Immature natural killer cell (primary cell): Measurements from ENCODE around the gene ACSM6. TPM values are rescaled to one million over a fixed set of nuclear protein-coding genes. Genes with fewer than 3 reads are reported as not detected.

Source experiments
- DNase-seq, 3 donors: peaks; one replicate each; pipeline ENCODE4 v3.0.0; 2022; ENCODE audit warnings: mixed read lengths in 1 of 3
- H3K27ac Mint-ChIP-seq, 6 donors: one replicate each; pipeline ENCODE4 v1.8.0; 2020; ENCODE audit warnings: mixed read lengths in 6 of 6, mild to moderate bottlenecking in 5 of 6, inconsistent platforms in 4 of 6, moderate library complexity in 3 of 6
- H3K27me3 Mint-ChIP-seq, 3 donors: one replicate each; pipeline ENCODE4 v1.8.0; 2020 to 2021; ENCODE audit warnings: low read depth in 3 of 3, mild to moderate bottlenecking in 3 of 3, mixed read lengths in 3 of 3, moderate library complexity in 3 of 3, inconsistent platforms in 1 of 3
- H3K36me3 Mint-ChIP-seq, 3 donors: one replicate each; pipeline ENCODE4 v1.8.0; 2020; ENCODE audit warnings: mixed read lengths in 3 of 3, inconsistent platforms in 2 of 3, mild to moderate bottlenecking in 2 of 3
- H3K4me1 Mint-ChIP-seq, 2 donors: one replicate each; pipeline ENCODE4 v1.8.0; 2020; ENCODE audit warnings: inconsistent platforms in 2 of 2, mild to moderate bottlenecking in 2 of 2, mixed read lengths in 2 of 2, moderate library complexity in 1 of 2
- H3K4me3 Mint-ChIP-seq, 5 donors: one replicate each; pipeline ENCODE4 v1.8.0; 2020; ENCODE audit warnings: mild to moderate bottlenecking in 5 of 5, mixed read lengths in 5 of 5, inconsistent platforms in 3 of 5, moderate library complexity in 3 of 5
- H3K9me3 Mint-ChIP-seq, 6 donors: one replicate each; pipeline ENCODE4 v1.8.0; 2020; ENCODE audit warnings: mild to moderate bottlenecking in 6 of 6, mixed read lengths in 6 of 6, inconsistent platforms in 4 of 6, moderate library complexity in 3 of 6
- polyA plus RNA-seq, 3 donors: library from polyadenylated mRNA; unstranded; fragments of 300-500 nt; fragmentation: Illumina TruSeq; gene quantifications; one replicate each; pipeline ENCODE4 v1.2.3, GENCODE V29; 2021

ACSM6 gene, protein sequence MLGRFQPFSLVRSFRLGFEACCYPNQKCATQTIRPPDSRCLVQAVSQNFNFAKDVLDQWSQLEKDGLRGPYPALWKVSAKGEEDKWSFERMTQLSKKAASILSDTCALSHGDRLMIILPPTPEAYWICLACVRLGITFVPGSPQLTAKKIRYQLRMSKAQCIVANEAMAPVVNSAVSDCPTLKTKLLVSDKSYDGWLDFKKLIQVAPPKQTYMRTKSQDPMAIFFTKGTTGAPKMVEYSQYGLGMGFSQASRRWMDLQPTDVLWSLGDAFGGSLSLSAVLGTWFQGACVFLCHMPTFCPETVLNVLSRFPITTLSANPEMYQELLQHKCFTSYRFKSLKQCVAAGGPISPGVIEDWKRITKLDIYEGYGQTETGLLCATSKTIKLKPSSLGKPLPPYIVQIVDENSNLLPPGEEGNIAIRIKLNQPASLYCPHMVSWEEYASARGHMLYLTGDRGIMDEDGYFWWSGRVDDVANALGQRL
- under 1 TPM in 1 of 3 donors, not detected in 2; 0.10 TPM for polyA plus RNA-seq

DNA sequence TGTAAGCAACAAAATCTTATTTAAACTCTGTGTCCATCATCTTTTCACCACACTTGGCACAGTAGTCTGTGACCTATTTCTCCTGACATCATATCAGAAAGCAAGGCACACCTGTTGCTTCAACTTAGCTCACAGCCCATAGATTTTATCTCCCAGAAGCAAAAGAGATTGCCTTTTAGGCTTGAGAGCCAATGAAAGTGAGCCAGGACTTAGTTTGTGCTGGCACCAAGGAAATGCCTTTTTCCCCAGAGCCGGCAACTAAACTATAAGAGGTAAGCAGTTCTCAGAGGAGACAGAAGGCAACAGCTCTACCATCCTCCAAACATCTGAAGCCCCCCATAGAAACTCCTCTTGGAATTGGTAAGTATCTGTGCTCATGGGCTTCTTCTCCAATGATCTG, at the start of gene ACSM6:
ACSM6 (plus strand) TSS at position 295 of the 400 bp plus-strand sequence. CDS start 248 bp downstream, outside the sequence.
- Mint-ChIP-seq H3K36me3 (peaks cover 0 to 3% (median 0%) of the 10 kb centered on the region in 3 donors), H3K27ac (no peak within 1 kb of the TSS), H3K9me3 (peaks cover 0 to 2% (median 0%) of the 10 kb centered on the region in 6 donors), H3K27me3 (peaks cover 2 to 3% (median 2%) of the 10 kb centered on the region in 3 donors), H3K4me3 (no peak within 1 kb of the TSS), H3K4me1 (no peaks in the 10 kb centered on the region)
- DNase-seq = no peak

DNA sequence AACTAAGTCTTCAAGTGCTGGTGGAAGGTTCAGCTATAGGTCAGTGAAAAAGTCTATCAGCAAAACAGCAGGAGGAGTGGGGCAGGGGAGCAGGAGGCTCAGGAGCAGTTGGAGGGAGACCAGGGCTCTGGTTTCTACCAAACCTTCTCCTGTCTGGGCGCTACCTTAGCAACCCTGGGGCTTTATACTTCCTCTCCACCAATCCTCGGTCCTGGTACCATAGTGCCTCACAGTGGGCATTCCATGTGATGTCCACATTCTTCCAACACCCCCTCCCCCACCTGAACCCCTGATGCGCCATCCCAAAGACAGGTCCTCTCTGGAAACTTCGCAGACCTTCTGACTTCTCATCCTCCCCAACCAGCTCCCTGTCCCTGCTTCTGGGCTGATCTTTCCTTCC, 25.3 kb upstream of the ACSM6 start:
- Mint-ChIP-seq H3K4me3 (no peak overlapping the region), H3K27ac (no peak overlapping the region), H3K36me3 (peaks cover 0 to 4% (median 0%) of the 10 kb centered on the region in 3 donors), H3K27me3 (peaks cover 0 to 5% (median 4%) of the 10 kb centered on the region in 3 donors), H3K4me1 (no peaks in the 10 kb centered on the region), H3K9me3 (peaks cover 0 to 9% (median 5%) of the 10 kb centered on the region in 6 donors)
- DNase-seq = no peak

DNA sequence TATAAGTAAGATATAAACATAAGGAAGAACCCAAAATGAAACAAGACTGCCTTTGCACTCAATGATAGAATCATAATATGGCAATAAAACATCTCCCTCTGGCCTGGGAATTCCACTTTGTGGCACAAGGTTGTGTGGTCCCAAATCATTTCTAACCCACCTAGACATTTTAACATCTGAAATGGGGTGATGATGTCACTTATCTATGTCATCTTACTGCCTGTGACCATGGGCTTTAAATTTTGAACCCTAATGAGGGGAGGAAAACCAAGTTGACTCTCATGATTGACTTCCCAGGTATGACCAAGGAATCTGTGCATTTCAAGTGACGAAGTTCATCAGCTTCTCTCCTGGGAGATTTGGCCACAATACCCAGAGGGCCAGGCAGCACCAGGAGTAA, 24.5 kb upstream of the ACSM6 start:
- no peaks in the 10 kb centered on the region for H3K4me1 Mint-ChIP-seq
- no peak for DNase-seq
- H3K27ac Mint-ChIP-seq = no peak overlapping the region
- H3K9me3 Mint-ChIP-seq = peaks cover 0 to 7% (median under 1%) of the 10 kb centered on the region in 6 donors
- H3K27me3 Mint-ChIP-seq = peaks cover 0 to 5% (median 0%) of the 10 kb centered on the region in 3 donors
- H3K4me3 Mint-ChIP-seq = no peak overlapping the region
- H3K36me3 Mint-ChIP-seq = peaks cover 0 to 4% (median 0%) of the 10 kb centered on the region in 3 donors

DNA sequence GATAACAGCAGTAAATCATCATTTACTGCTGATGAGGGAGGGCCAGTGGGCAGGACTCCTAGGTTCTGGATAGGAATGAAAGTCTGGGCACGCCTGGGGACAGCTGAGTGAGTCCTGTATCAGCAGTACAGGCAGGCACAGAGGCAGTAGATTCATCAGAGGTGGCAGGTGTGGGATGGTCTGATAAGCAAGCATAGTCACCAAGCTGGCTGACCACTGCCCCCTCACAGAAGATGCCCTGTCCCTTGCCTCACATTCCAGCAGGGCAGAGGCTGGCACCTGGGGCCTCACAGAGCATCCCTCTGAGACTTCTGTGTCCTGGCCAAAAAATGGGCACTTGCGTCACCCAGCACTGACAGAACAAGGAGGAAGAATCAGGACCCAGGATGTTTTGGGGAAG, 23.2 kb upstream of the ACSM6 start:
- Mint-ChIP-seq H3K27me3 (peaks cover 0 to 5% (median 0%) of the 10 kb centered on the region in 3 donors), H3K4me1 (no peaks in the 10 kb centered on the region), H3K27ac (no peak overlapping the region), H3K36me3 (peaks cover 0 to 4% (median 0%) of the 10 kb centered on the region in 3 donors), H3K4me3 (no peak overlapping the region), H3K9me3 (peaks cover 0 to 7% (median 0%) of the 10 kb centered on the region in 6 donors)
- no peak for DNase-seq

DNA sequence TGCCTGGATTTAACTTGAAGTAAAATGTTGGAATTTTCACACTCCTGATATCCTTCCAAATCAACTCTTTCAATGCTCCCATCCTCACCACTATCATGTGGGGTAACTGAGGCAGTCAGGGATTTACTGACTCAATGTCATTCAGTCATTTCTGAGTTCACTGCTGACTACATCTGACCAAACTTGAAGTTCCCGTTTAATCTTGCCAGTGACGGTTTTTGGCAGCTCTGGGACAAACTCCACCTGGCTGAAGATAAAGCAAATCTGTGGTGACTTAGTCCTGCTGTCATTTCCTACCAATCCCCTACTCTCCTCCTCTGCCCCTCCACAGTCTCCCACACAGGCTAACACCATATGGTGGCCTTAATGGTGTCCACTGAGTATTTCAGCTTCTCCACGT, 22.7 kb upstream of the ACSM6 start:
- H3K36me3 Mint-ChIP-seq = peaks cover 0 to 4% (median 0%) of the 10 kb centered on the region in 3 donors
- no peak overlapping the region for H3K27ac Mint-ChIP-seq
- peaks cover 0 to 5% (median 1%) of the 10 kb centered on the region in 3 donors for H3K27me3 Mint-ChIP-seq
- H3K4me3 Mint-ChIP-seq = no peak overlapping the region
- no peak for DNase-seq
- no peaks in the 10 kb centered on the region for H3K4me1 Mint-ChIP-seq
- H3K9me3 Mint-ChIP-seq = peaks cover 0 to 7% (median 0%) of the 10 kb centered on the region in 6 donors

DNA sequence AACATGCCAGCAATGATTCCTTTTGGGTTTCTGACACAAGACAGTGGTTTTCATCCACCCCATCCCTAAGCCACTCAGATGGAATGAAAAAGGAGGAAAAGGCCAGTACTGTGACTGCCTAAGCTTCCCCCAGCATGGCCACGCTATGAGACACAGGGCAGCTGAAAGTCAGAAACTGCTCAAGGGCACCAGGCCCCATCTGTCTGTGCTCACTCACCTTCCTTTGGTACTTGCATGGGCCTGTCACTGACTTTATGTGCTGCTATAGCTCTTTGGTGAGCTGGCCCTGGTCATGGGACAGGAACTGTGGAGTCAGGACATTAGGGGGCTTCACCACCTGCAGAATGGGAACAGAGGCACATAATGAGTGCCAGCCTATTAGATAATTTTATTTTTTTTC, 21.2 kb upstream of the ACSM6 start:
- no peaks in the 10 kb centered on the region for H3K4me1 Mint-ChIP-seq
- H3K27me3 Mint-ChIP-seq = peaks cover 0 to 2% (median 0%) of the 10 kb centered on the region in 3 donors
- no peaks in the 10 kb centered on the region for H3K9me3 Mint-ChIP-seq
- H3K27ac Mint-ChIP-seq = no peak overlapping the region
- H3K4me3 Mint-ChIP-seq = no peak overlapping the region
- DNase-seq = no peak
- H3K36me3 Mint-ChIP-seq = peaks cover 0 to 3% (median 0%) of the 10 kb centered on the region in 3 donors

DNA sequence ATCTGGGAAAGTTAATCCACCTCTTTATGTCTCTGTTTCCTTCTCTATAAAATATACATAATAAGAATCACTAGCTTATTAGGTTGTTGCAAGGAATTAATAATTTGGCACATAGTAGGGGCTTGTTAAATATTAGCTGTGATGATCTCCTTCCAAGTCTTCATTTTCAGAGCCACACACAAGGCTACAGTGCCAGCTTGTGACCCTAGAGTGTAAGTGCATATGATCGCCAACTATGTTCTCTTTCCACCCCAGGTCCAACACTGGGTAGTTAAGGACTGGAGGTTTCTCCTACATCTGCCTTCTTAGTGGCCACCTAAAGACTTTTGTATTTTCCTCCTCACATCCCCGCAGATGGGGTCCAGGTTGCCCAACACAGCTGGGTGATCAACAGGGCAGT, 17.9 kb upstream of the ACSM6 start:
- Mint-ChIP-seq H3K27ac (no peak overlapping the region), H3K4me1 (no peaks in the 10 kb centered on the region), H3K9me3 (no peaks in the 10 kb centered on the region), H3K27me3 (peaks cover 0 to 5% (median 2%) of the 10 kb centered on the region in 3 donors), H3K36me3 (peaks cover 0 to 3% (median 0%) of the 10 kb centered on the region in 3 donors), H3K4me3 (no peak overlapping the region)
- no peak for DNase-seq

DNA sequence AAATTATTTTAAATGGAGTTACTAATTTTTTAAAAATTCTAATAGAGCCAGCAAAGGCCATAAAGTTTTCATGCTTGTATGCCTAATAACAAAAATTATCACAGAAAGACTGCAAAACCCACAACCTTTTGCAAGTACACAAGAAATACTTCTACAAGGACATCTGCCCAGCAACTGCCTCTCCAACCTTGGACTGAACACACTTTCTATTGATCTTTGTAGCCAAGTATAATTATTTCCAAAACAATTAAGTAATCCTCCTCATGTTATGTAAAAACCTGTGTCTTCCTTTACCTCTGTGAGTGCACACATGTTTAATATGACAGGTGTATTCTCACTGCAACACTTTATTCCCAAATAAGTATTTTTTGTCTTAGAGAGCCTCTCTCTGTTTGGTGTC, 16.6 kb upstream of the ACSM6 start:
- peaks cover 0 to 5% (median 2%) of the 10 kb centered on the region in 3 donors for H3K27me3 Mint-ChIP-seq

DNA sequence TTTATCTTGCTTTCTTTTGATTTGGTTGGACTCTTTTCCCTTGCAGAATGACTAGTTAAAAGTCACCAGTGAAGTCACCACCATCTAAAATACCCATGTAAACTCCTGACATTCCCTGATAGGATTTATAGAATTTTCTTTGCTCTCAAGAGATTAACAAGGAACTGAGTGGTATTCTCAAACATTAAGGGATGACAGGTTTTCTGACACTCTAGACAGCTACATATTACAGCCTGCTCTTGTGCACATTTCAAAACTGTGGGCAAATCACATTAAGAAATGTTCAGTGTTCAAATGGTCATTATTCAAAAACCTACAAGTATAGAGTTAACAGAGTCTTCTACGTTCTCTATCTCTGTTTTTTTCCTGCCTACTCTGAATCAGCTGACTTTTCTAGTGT, 15.8 kb upstream of the ACSM6 start:
- Mint-ChIP-seq H3K27me3 (peaks cover 0 to 5% (median 4%) of the 10 kb centered on the region in 3 donors), H3K9me3 (peaks cover 0 to 2% (median 0%) of the 10 kb centered on the region in 6 donors), H3K36me3 (peaks cover 0 to 3% (median 0%) of the 10 kb centered on the region in 3 donors), H3K4me1 (peaks cover 3 to 6% of the 10 kb centered on the region in 2 donors), H3K27ac (no peak overlapping the region), H3K4me3 (no peak overlapping the region)
- no peak for DNase-seq

More for the DNA sequence above, 16.6 kb upstream of the ACSM6 start:
- peaks cover 0 to 2% (median 0%) of the 10 kb centered on the region in 6 donors for H3K9me3 Mint-ChIP-seq
- peaks cover 0 to 3% (median 0%) of the 10 kb centered on the region in 3 donors for H3K36me3 Mint-ChIP-seq
- no peak overlapping the region for H3K27ac Mint-ChIP-seq
- no peaks in the 10 kb centered on the region for H3K4me1 Mint-ChIP-seq
- H3K4me3 Mint-ChIP-seq = no peak overlapping the region
- DNase-seq = no peak

DNA sequence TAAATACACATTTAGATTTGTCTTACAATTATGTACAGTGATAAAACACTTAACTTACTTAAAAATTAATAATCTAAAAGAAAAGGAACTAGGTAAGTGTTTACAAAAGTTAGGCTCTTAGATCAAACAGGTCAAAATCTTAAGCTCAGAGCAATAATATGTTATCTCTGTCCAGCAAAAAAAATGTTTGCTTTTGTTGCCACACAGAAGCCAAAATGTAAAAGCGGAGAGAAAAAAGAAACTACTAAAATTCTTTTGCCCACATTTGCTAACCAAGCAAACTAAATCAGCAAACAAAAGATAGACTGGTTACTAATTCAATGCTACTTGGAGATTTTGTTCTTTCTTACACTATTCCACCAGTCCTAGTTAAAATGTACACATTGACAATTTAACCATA, 15.2 kb upstream of the ACSM6 start:
- H3K27ac Mint-ChIP-seq = no peak overlapping the region
- peaks cover 0 to 2% (median 0%) of the 10 kb centered on the region in 6 donors for H3K9me3 Mint-ChIP-seq
- H3K36me3 Mint-ChIP-seq = peaks cover 0 to 3% (median 0%) of the 10 kb centered on the region in 3 donors

DNA sequence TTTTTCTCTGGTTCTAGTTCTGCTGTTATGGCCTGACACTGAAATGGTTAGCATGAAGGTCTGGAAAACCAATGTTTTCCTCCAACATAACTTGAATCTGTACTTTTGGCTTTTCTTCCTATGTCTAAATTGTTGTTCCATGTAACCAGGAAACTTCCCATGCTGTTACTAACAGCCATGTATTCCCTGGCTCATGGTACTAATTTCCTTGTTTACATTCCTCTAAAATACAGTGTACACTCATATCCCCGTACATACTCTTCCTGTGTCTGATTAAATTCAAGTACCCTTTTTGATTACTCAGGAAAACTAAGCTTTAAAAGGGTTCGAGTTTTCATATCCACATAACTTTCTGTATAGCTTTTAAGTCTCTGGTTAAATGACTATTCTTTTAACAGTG, 12.3 kb upstream of the ACSM6 start:
- no peak overlapping the region for H3K27ac Mint-ChIP-seq
- H3K36me3 Mint-ChIP-seq = peaks cover 0 to 3% (median 0%) of the 10 kb centered on the region in 3 donors
- H3K27me3 Mint-ChIP-seq = peaks cover 6 to 7% (median 6%) of the 10 kb centered on the region in 3 donors
- peaks cover 6 to 7% of the 10 kb centered on the region in 2 donors for H3K4me1 Mint-ChIP-seq
- H3K4me3 Mint-ChIP-seq = no peak overlapping the region
- no peak for DNase-seq
- H3K9me3 Mint-ChIP-seq = peaks cover 0 to 2% (median 0%) of the 10 kb centered on the region in 6 donors

More for the DNA sequence above, 15.2 kb upstream of the ACSM6 start:
- Mint-ChIP-seq H3K27me3 (peaks cover 0 to 5% (median 4%) of the 10 kb centered on the region in 3 donors), H3K4me3 (no peak overlapping the region), H3K4me1 (peaks cover 3 to 6% of the 10 kb centered on the region in 2 donors)
- DNase-seq = no peak

DNA sequence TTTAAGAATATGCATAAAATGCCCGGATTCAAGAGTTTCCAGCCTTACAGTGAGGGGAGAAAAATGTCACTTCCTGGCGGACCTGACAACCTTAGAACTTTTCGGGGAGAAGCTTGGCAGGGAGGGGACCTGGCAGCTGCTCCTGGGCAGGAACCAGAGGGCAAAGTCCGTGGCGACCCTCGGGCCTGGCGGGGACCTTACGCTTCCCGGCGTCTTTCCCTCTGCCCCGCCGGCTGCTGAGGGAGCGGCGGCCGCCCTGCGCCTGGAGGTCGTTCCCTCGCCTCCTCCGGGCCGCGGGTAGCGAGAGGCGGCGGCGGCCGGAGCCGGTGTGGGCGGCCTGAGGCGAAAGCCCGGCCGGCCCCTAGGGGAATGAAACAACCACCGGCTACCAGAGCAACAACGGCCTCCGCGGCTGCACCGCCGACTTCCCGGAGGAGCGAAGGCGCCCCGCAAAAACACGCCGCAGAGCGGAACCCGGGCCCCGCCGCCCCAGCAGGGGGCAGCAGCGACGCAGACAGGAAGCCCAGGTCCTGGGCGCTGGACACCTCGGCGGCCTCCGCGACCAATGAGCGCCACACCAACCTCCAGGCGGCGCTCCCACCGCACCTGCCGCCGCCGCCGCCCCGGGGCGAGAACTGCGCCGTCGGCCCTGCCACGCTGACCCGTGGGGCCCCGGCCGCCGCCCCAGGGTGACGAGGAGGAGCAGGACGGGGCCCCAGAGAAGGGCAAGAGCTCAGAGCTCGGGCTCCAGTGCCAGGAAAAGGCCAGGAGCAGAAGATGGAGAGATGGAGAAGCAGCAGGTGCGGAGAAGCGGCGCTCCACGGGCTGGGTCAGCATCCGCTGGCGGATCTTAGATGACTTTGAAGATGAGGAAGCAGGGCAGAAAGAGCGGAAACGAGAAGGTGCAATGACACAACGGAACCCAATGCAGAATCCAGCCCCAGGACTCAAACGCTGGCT, 10.5 kb upstream of the ACSM6 start:
- Mint-ChIP-seq H3K9me3 (peaks cover 0 to 2% (median 0%) of the 10 kb centered on the region in 6 donors), H3K4me3 (peak overlapping the region; percentile 78 to 86 (median 82)), H3K27ac (peak overlapping the region in 5 of 6 donors; percentile 10 to 71 (median 44)), H3K4me1 (peaks cover 6 to 7% of the 10 kb centered on the region in 2 donors), H3K36me3 (no peaks in the 10 kb centered on the region), H3K27me3 (peaks cover 5 to 6% (median 6%) of the 10 kb centered on the region in 3 donors)
- peak; percentile 74 to 80 (median 75) for DNase-seq

DNA sequence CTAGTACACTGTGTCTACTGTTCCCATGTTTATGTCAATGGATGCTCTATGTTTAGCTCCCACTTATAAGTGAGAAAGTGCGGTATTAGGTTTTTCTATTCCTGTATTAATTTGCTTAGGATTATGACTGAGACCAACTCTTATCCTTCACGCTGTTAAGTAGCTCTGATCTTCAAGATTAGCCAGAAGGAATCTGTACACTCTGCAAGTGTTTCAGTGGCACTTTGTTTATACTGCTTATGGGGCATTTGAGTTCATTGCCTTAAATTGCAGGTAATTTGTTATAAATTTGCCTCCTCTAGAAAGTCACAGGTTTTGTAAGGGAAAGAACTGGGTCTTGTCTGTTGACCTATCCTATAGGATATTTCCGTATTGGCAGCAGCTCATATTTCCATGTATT, 6.4 kb upstream of the ACSM6 start:
- Mint-ChIP-seq H3K36me3 (no peaks in the 10 kb centered on the region), H3K9me3 (no peaks in the 10 kb centered on the region), H3K27ac (no peak overlapping the region), H3K27me3 (peaks cover 3 to 6% (median 3%) of the 10 kb centered on the region in 3 donors), H3K4me3 (no peak overlapping the region), H3K4me1 (peaks cover 6 to 7% of the 10 kb centered on the region in 2 donors)
- DNase-seq = no peak
